Measurements from ENCODE around the gene CES4A.
"Not testable (repeated sequence)": the region's sequence is repeated elsewhere in the genome, so short reads cannot be mapped to it uniquely, and the experiment has no call there.

The CES4A gene

DNA sequence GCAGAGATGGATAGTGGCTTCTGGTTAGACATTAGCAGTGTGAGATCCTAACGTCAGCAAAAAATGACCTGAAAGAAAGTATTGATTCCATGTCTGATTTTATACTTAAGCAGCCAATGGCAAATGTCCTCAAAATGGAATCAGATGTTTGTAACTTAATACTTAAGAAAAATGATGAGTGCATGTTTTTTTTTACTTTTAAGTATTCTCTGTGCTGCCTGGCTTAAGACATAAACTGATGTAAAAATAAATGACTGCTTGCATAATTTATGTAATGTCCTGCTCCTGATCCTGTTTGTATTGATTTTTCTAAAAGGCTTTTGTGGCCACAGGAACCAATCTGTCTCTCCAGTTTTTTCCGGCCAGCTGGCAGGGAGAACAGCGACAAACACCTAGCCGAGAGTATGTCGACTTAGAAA lies 47.9 kb downstream of the CES4A start:
- no peak overlapping the region for H3K4me3 ChIP-seq (ENCODE audit: severe bottlenecking)
- no peak for ATAC-seq (ENCODE audit: low read depth)
- no peaks in the 10 kb centered on the region for H3K4me1 ChIP-seq (ENCODE audit: insufficient read depth, poor library complexity, severe bottlenecking)
- peaks cover 70% of the 10 kb centered on the region for H3K36me3 ChIP-seq (ENCODE audit: low read depth)
- no peaks in the 10 kb centered on the region for H3K27me3 ChIP-seq (ENCODE audit: insufficient read depth, poor library complexity, severe bottlenecking)
- no peak for DNase-seq (ENCODE audit: low spot score)
- no peak overlapping the region for H3K27ac ChIP-seq (ENCODE audit: poor library complexity, severe bottlenecking)
- TF ChIP-seq, protein P1, sequence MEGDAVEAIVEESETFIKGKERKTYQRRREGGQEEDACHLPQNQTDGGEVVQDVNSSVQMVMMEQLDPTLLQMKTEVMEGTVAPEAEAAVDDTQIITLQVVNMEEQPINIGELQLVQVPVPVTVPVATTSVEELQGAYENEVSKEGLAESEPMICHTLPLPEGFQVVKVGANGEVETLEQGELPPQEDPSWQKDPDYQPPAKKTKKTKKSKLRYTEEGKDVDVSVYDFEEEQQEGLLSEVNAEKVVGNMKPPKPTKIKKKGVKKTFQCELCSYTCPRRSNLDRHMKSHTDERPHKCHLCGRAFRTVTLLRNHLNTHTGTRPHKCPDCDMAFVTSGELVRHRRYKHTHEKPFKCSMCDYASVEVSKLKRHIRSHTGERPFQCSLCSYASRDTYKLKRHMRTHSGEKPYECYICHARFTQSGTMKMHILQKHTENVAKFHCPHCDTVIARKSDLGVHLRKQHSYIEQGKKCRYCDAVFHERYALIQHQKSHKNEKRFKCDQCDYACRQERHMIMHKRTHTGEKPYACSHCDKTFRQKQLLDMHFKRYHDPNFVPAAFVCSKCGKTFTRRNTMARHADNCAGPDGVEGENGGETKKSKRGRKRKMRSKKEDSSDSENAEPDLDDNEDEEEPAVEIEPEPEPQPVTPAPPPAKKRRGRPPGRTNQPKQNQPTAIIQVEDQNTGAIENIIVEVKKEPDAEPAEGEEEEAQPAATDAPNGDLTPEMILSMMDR (IDR thresholded peaks at IDR 0.05; ENCODE audit: poor library complexity, severe bottlenecking) = no peak
- H3K9me3 ChIP-seq (ENCODE audit: severe bottlenecking) = no peaks in the 10 kb centered on the region

DNA sequence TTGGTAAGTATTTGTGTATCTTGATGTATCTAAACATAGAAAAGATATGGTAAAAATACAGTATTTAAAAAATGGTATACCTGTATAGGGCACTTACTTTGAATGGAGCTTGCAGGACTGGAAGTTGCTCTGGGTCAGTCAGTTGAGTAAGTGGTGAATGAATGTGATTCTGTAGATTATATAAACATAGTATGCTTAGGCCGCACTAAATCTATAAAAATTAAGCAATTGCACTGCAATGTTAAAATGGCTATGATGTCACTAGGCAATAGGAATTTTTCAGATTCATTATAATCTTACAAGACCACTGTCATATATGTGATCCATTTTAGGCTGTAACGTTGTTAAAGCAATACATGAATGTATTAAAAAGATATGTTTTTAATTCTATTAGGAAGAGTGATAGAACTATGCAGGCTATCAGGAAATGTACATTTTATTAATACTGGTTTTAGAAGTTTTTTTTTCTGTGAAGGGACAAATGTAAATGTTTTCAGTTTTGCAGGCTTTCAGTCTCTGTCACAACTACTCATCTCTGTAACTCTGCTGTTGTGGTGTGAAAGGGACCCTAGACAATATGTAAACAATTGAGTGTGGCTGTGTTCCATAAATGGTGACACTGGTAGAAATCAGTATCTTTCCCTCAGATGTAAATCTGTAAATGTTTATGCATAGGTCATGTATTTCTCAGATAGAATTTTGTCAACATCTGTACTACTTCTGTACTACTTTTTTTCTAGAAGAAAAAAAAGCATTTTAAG lies 51.1 kb downstream of the CES4A start:
- no peaks in the 10 kb centered on the region for H3K9me3 ChIP-seq (ENCODE audit: severe bottlenecking)
- no peak overlapping the region for H3K27ac ChIP-seq (ENCODE audit: poor library complexity, severe bottlenecking)

DNA sequence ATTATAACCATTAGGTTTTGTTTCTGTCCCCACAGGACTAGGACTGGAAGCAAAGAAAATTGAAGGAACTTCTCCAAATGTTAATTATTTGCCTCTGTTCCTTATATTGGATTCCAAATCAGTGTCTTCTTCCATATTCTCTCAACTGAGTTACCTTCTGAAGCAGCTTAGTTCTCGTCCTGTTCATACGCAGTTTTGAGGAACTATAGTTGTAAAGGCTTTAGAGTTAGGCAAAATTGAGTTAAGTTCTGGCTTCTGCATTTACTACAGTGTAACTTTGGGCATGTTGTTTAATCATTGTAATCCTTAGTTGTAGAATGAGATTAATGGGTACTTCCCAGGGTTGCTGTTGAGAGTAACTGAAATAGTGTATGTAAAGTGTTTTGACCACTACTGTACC lies 51.8 kb downstream of the CES4A start:
- no peak overlapping the region for H3K4me3 ChIP-seq (ENCODE audit: severe bottlenecking)
- DNase-seq (ENCODE audit: low spot score) (no peak), ATAC-seq (ENCODE audit: low read depth) (no peak)
- H3K9me3 ChIP-seq (ENCODE audit: severe bottlenecking) = no peaks in the 10 kb centered on the region
- no peaks in the 10 kb centered on the region for H3K27me3 ChIP-seq (ENCODE audit: insufficient read depth, poor library complexity, severe bottlenecking)
- H3K4me1 ChIP-seq (ENCODE audit: insufficient read depth, poor library complexity, severe bottlenecking) = no peaks in the 10 kb centered on the region
- peaks cover 82% of the 10 kb centered on the region for H3K36me3 ChIP-seq (ENCODE audit: low read depth)
- no peak overlapping the region for H3K27ac ChIP-seq (ENCODE audit: poor library complexity, severe bottlenecking)
- TF ChIP-seq, protein P1 (IDR thresholded peaks at IDR 0.05; ENCODE audit: poor library complexity, severe bottlenecking) = no peak

More for the DNA sequence above, 51.1 kb downstream of the CES4A start:
- Histone ChIP-seq H3K36me3 (ENCODE audit: low read depth) (peaks cover 77% of the 10 kb centered on the region), H3K4me1 (ENCODE audit: insufficient read depth, poor library complexity, severe bottlenecking) (no peaks in the 10 kb centered on the region), H3K27me3 (ENCODE audit: insufficient read depth, poor library complexity, severe bottlenecking) (no peaks in the 10 kb centered on the region), H3K4me3 (ENCODE audit: severe bottlenecking) (no peak overlapping the region)
- TF ChIP-seq, protein P1 (IDR thresholded peaks at IDR 0.05; ENCODE audit: poor library complexity, severe bottlenecking) = no peak
- no peak for ATAC-seq (ENCODE audit: low read depth)
- DNase-seq (ENCODE audit: low spot score) = no peak

DNA sequence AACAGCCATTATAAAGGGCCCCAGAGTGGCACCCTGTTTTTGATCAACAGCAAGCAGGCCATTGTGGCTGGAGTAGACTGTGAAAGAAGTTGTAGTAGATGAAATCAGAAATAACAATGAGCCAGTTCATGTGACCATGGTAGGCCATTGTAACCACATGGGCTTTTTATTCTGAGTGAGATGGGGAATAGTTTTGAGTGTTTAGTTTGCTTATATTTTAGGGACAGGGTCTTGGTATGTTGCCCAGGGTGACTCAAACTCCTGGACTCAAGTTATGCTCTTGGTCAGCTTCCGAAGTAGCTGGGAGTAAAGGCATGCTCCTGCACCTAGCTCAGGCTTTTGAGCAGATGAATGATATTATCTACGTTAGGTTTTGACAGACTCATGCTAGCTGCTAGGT lies 52.5 kb downstream of the CES4A start:
- ATAC-seq (ENCODE audit: low read depth) = no peak
- Histone ChIP-seq H3K36me3 (ENCODE audit: low read depth) (peaks cover 78% of the 10 kb centered on the region), H3K4me3 (ENCODE audit: severe bottlenecking) (no peak overlapping the region), H3K9me3 (ENCODE audit: severe bottlenecking) (no peaks in the 10 kb centered on the region), H3K27ac (ENCODE audit: poor library complexity, severe bottlenecking) (no peak overlapping the region), H3K27me3 (ENCODE audit: insufficient read depth, poor library complexity, severe bottlenecking) (no peaks in the 10 kb centered on the region), H3K4me1 (ENCODE audit: insufficient read depth, poor library complexity, severe bottlenecking) (no peaks in the 10 kb centered on the region)
- TF ChIP-seq, protein P1 (IDR thresholded peaks at IDR 0.05; ENCODE audit: poor library complexity, severe bottlenecking) = no peak
- no peak for DNase-seq (ENCODE audit: low spot score)

DNA sequence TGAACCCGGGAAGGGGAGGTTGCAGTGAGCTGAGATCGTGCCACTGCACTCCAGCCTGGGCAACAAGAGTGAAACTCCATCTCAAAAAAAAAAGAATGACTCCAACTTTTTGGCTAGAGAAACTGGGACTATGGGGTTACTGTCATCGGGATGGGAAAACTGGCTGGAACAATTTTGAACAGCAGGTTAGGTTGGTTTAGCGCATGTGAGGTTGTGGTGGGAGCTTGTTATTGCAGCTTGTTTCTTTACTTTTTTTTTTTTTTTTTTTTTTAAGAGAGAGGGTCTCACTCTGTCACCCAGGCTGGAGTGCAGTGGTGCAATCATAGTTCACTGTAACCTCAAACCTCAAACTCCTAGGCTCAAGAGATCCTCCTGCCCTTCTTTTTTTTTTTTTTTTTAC lies 53.1 kb downstream of the CES4A start:
- not testable (repeated sequence) for ATAC-seq (ENCODE audit: low read depth); H3K4me1 ChIP-seq (ENCODE audit: insufficient read depth, poor library complexity, severe bottlenecking); H3K9me3 ChIP-seq (ENCODE audit: severe bottlenecking); H3K27ac ChIP-seq (ENCODE audit: poor library complexity, severe bottlenecking); H3K4me3 ChIP-seq (ENCODE audit: severe bottlenecking); H3K27me3 ChIP-seq (ENCODE audit: insufficient read depth, poor library complexity, severe bottlenecking); DNase-seq (ENCODE audit: low spot score)
- H3K36me3 ChIP-seq (ENCODE audit: low read depth) = peaks cover 78% of the 10 kb centered on the region

Data from RWPE2 (cell line).